Activated CD4-positive, alpha-beta T cell treated with anti-CD3 and anti-CD28 coated beads, Interleukin-2, amount 50 U/mL, for 48 hours (primary cell): ENCODE results near the gene TMEM94.
"Not testable (repeated sequence)": the region's sequence is repeated elsewhere in the genome, so short reads cannot be mapped to it uniquely, and the experiment has no call there.

ENCODE experiments used
- DNase-seq, 2 experiments: peaks; one replicate each; pipeline ENCODE4 v3.0.0-alpha.2; 2020

The TMEM94 gene

DNA sequence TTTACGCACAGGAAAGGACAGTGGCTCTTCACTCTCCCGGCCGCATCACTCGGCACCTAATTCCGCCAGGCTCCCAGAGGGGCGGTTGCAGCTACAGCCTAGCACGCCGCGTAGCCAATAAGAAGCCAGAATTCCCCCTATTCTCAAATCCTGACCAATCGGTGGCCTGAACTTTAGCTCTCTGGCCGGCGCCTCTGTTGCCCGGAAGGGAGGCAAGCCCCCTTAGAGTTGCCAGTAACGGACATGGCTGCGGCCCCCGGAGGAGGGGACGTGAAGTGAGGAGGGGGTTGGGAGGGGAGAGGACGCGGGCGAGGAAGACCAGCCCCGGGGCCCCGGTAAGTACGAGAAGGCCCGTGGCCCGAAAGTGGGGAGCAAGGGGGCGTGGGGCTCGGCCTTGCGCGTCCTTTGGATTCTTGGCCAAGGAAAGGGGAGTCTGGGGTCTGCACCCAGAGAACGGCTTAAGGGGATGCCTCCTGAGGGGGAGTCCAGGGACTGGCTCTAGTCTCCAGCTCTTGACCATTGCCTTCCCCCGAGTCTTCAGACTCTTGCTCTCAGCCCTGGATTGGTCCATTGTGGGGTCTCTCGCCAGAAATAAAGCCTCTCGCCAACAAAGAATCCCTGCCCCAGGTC is at the start of gene TMEM94:
TMEM94 (plus strand) TSS at position 219 of the 630 bp plus-strand sequence. CDS start 15,271 bp downstream, outside the sequence.
- DNase-seq: peak; percentile 88 to 92

GRCh38 chr17:75407655-75408352 is 48.6 kb upstream of the TMEM94 start:
- DNase-seq: no peak

DNA sequence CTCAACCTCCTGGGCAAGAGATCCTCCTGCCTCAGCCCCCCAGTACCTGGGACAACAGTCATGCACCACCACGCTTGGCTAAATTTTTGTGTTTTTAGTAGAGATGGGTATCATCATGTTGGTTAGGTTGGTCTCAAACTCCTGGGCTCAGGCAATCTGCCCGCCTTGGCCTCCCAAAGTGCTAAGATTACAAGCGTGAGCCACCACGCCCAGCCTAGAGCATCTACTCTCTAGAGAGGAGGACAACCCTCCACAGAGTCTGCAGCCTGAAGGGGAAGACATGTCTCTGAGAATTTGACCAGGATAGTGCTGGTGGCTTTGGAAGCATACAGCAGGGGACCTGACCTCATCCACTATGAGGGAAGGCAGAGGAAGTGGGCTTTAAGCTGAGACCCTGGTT is 46.3 kb upstream of the TMEM94 start:
- DNase-seq: no peak

- no peak for DNase-seq
These were observed 44.9 kb upstream of the TMEM94 start for GRCh38 chr17:75411328-75412067.

DNA sequence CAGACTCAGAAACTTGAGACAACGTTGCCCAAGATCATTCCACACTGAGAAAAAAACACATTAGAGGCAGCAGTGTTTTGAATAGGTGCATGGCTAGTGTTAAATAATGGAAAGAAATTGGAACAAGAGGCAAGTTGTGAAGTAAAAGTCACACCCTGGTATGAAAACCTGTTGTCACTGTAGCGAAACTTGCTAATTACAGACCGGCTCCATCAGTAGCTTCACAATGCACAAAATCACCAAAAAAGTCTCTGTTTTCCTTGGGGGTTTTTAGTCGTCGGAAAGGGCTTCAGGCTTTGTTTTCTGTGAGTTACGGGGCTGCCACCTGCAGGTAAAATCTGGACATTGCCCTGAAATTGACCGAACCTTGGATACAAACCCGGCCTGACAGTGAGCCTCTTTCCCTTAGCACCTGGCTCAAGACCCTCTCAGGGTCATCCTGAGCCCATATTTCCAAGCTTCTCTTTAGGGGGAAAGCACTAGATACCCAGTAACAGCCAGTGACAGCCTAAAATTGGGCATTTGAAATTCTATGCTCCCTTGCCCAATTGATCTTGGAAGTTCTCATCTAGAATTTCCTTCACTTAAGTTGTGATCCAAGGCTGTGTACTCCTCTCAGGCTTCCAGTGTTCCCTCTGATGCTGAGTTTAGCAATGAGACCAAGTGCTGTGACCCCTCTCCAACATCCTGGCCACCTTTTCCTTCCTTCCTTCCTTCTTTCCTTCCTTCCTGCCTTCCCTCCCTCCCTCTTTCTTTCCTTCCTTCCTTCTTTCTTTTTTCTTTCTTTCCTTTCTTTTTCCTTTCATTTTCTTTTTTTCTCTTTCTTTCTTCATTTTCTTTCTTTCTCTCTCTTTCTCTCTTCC is 43.7 kb upstream of the TMEM94 start:
- DNase-seq: peak; percentile 76 to 81

- no peak for DNase-seq
These were observed 41.9 kb upstream of the TMEM94 start for GRCh38 chr17:75414488-75414887.

DNA sequence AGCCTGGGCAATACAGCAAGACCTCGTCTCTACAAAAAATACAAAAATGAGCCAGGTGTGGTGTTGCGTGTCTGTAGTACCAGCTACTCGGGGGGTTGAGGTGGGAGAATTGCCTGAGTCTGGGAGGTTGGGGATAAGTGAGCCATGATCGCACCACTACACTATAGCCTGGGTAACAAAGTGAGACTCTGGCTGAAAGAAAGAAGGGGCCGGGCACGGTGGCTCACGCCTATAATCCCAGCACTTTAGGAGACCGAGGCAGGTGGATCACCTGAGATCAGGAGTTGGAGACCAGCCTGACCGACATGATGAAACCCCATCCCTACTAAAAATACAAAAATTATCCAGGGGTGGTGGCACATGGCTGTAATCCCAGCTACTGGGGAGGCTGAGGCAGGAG is 40.4 kb upstream of the TMEM94 start:
- DNase-seq: no peak

GRCh38 chr17:75417054-75417580 is 39.3 kb upstream of the TMEM94 start:
- DNase-seq: no peak

DNA sequence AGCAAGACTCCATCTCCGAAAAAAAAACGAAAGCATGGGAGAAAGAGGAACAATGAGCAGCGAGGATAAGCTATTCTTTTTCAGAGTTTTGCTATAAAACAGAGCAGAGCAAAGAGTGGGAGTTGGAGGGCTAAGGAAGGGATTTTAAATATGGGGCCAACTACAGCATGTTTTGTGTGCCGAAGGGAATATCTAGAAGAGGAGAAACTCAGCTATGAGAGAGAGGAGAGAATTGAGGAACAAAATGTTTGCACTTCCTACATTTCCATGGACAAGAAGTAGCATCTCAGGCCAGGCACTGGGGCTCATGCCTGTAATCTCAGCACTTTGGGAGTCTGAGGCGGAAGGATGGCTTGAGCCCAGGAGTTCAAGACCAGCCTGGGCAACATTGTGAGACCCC is 37.9 kb upstream of the TMEM94 start:
- DNase-seq: no peak

GRCh38 chr17:75428543-75429469 is 27.6 kb upstream of the TMEM94 start:
- no peak for DNase-seq

DNA sequence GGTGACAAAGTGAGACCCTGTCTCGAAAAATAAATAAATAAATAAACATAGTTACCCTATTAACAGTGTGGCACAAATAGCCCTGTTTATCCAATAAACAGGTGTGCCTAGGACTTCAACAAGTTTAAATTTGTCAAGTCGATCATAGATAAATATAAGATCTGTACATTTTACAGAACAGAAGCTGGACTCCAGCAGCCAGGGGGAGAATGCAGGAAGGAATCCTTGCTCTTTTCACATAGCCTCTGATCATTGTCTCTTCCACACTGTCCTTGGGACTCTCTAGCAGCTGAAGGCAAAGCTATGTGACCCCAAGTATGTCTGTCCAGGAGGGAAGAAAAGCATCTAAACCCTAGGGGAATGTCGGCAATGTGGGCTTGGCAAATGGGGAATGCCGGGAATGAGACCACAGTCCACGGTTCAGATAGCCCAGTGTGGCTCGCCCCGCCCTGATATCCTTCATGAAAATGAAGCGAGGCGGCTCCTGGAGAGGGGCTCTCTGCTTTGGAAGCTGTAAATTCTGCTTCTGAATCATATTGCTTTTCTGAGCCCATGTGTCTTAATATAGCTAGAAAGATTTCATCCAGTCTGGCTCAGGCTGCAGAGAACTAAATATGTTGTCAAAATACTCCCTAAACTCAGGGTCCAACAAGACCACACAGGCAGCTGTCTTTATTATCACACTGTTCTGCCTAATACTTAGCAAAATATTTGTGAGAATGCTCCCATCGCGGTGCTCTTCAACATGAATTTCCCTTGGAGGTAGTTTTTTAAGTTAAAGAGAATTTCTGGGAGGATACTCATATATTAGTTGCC is 26.1 kb upstream of the TMEM94 start:
- no peak for DNase-seq

- no peak for DNase-seq
These were observed 23.1 kb upstream of the TMEM94 start for GRCh38 chr17:75433218-75433783.

DNA sequence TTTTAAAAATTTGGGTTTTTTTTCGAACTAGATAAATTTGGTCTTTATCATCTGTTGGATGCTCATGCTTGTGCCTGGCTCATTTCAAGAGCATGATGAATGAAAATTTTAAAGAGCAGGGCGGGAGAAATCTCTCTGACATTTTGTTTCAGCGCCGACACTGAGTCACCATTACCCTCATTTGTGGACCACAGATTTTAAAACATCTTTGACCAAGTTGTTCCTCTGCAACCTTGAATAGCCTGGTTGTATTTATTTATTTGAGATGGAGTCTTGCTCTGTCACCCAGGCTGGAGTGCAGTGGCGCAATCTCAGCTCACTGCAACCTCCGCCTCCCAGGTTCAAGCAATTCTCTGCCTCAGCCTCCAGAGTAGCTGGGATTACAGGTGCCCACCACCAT is 22.0 kb upstream of the TMEM94 start:
- not testable (repeated sequence) for DNase-seq

DNA sequence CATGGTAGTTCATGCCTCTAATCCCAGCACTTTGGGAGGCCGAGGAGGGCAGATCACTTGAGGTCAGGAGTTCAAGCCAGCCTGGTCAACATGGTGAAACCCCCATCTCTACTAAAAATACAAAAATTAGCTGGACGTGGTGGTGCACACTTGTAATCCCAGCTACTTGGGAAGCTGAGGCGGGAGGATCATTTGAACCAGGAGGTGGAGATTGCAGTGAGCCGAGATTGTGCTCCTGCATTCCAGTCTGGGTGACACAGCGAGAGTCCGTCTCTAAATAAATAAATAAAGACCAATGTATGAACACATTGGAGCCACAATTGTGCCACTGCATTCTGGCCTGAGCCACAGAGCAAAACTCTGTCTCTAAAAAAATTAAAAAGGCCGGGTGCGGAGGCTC is 19.0 kb upstream of the TMEM94 start:
- DNase-seq: not testable (repeated sequence)

- DNase-seq: no peak
These were observed 17.1 kb upstream of the TMEM94 start for GRCh38 chr17:75439287-75439686.

- DNase-seq: no peak
These were observed 15.5 kb upstream of the TMEM94 start for GRCh38 chr17:75440738-75441448.

GRCh38 chr17:75442168-75443103 is 14.0 kb upstream of the TMEM94 start:
- no peak for DNase-seq

- DNase-seq: no peak
These were observed 11.1 kb upstream of the TMEM94 start for GRCh38 chr17:75445296-75445695.
